Chondrocyte (in vitro differentiated cells): ENCODE results near the gene ENTR1. TPM values are rescaled to one million over a fixed set of nuclear protein-coding genes. Genes with fewer than 3 reads are reported as not detected.

ENCODE experiments used
- DNase-seq: peaks from one replicate; pipeline ENCODE4 v3.0.0; 2021; ENCODE audit warnings: mixed read lengths, low spot score
- H3K27ac Mint-ChIP-seq: one replicate; pipeline ENCODE4 v1.8.0; 2021; ENCODE audit warnings: mild to moderate bottlenecking, moderate library complexity, mixed read lengths; ENCODE audit not compliant: unreplicated experiment
- H3K27me3 Mint-ChIP-seq: 2 replicates; pipeline ENCODE4 v1.8.0; 2021; ENCODE audit warnings: low read depth, mixed read lengths
- H3K36me3 Mint-ChIP-seq: 2 replicates; pipeline ENCODE4 v1.8.0; 2021; ENCODE audit warnings: low read depth, mixed read lengths
- H3K4me1 Mint-ChIP-seq: 2 replicates; pipeline ENCODE4 v1.8.0; 2021; ENCODE audit warnings: low read depth, mild to moderate bottlenecking, mixed read lengths
- H3K4me3 Mint-ChIP-seq: one replicate; pipeline ENCODE4 v1.8.0; 2021; ENCODE audit warnings: mild to moderate bottlenecking, moderate library complexity, mixed read lengths; ENCODE audit not compliant: unreplicated experiment
- H3K9me3 Mint-ChIP-seq: 2 replicates; pipeline ENCODE4 v1.8.0; 2021; ENCODE audit warnings: low read depth, mixed read lengths
- CTCF ChIP-seq: fragments of 200-600 bp; sonication (generic); IDR thresholded peaks from 2 replicates; pipeline ENCODE4 v1.5.0; 2021; ENCODE audit warnings: antibody characterized with exemption, mild to moderate bottlenecking, moderate library complexity
- total RNA-seq: library from RNA; stranded (reverse); gene quantifications from 3 replicates; pipeline ENCODE4 v1.2.1, GENCODE V29; 2021

ENTR1 gene
- total RNA-seq, 1 donor from 2014 or later = 49.6 TPM

- H3K4me1 Mint-ChIP-seq = peaks cover 13% of the 10 kb centered on the region
- H3K27me3 Mint-ChIP-seq = no peaks in the 10 kb centered on the region
- TF ChIP-seq CTCF = no peak
- H3K36me3 Mint-ChIP-seq = peaks cover 13% of the 10 kb centered on the region
- DNase-seq = no peak
- no peak overlapping the region for H3K27ac Mint-ChIP-seq
- H3K4me3 Mint-ChIP-seq = no peak overlapping the region
- no peaks in the 10 kb centered on the region for H3K9me3 Mint-ChIP-seq
Observed at GRCh38 chr9:136395020-136395340, 15.4 kb downstream of the ENTR1 start.

GRCh38 chr9:136394312-136395019 is 15.9 kb downstream of the ENTR1 start:
- DNase-seq = no peak
- H3K27me3 Mint-ChIP-seq = no peaks in the 10 kb centered on the region
- H3K36me3 Mint-ChIP-seq = peaks cover 16% of the 10 kb centered on the region

GRCh38 chr9:136393531-136393930 is 16.9 kb downstream of the ENTR1 start:
- TF ChIP-seq CTCF = no peak
- H3K27ac Mint-ChIP-seq = no peak overlapping the region
- H3K36me3 Mint-ChIP-seq = peaks cover 19% of the 10 kb centered on the region
- no peak for DNase-seq
- H3K4me1 Mint-ChIP-seq = peaks cover 5% of the 10 kb centered on the region
- no peaks in the 10 kb centered on the region for H3K9me3 Mint-ChIP-seq
- H3K27me3 Mint-ChIP-seq = no peaks in the 10 kb centered on the region
- no peak overlapping the region for H3K4me3 Mint-ChIP-seq

More at GRCh38 chr9:136394312-136395019, 15.9 kb downstream of the ENTR1 start:
- Mint-ChIP-seq H3K4me1 (peaks cover 13% of the 10 kb centered on the region), H3K4me3 (no peak overlapping the region), H3K9me3 (no peaks in the 10 kb centered on the region), H3K27ac (no peak overlapping the region)
- no peak for TF ChIP-seq CTCF

GRCh38 chr9:136392538-136393449 is 17.6 kb downstream of the ENTR1 start:
- Mint-ChIP-seq H3K4me3 (no peak overlapping the region), H3K9me3 (no peaks in the 10 kb centered on the region), H3K27me3 (no peaks in the 10 kb centered on the region), H3K4me1 (no peaks in the 10 kb centered on the region), H3K27ac (no peak overlapping the region), H3K36me3 (peaks cover 22% of the 10 kb centered on the region)
- DNase-seq = no peak
- no peak for TF ChIP-seq CTCF

- Mint-ChIP-seq H3K36me3 (peaks cover 27% of the 10 kb centered on the region), H3K27ac (no peak overlapping the region)
- TF ChIP-seq CTCF = no peak
Observed at GRCh38 chr9:136391737-136392537, 18.5 kb downstream of the ENTR1 start.

More at GRCh38 chr9:136391737-136392537, 18.5 kb downstream of the ENTR1 start:
- Mint-ChIP-seq H3K27me3 (no peaks in the 10 kb centered on the region), H3K4me1 (no peaks in the 10 kb centered on the region), H3K9me3 (no peaks in the 10 kb centered on the region), H3K4me3 (no peak overlapping the region)
- DNase-seq = no peak
